ENCODE measurements around the gene METTL21C.

The METTL21C gene

DNA sequence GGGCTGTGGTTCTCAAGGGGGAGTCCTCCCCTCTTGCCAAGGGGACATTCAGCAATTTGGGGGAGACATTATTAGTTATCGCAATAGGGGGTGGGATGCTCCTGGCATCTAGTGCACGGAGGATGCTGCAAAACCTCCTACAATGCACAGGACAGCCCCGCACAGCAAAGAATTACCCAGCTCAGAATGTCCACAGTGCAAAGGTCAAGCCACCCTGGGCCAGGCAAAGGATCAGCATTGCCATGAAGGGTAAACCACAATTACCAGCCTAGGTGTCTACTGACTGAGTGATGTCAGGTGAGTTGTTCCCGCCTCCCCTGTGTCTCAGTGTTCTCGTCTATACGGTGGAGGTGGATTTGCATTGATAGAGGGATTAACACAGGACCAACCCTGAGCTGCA, 2.4 kb upstream of the METTL21C start:
- no peak for DNase-seq

DNA sequence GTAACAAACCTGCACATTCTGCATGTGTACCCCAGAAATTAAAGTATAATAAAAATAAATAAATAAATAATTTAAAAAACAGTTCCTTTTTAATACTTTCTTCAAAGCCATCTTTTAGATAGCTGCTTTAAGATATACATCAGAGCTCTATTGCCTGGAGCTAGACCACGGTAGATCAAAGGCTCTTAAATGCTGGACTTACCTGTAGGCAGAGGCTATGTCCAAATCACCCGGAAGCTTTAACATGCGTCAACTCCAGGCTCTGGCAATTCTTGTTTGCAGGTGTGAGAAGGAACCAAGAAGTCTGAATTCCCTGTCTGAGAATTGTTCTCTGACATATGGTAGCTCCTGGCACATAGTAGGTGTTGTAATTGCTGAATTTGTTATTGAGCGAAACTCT, 1.6 kb upstream of the METTL21C start:
- DNase-seq: no peak

DNA sequence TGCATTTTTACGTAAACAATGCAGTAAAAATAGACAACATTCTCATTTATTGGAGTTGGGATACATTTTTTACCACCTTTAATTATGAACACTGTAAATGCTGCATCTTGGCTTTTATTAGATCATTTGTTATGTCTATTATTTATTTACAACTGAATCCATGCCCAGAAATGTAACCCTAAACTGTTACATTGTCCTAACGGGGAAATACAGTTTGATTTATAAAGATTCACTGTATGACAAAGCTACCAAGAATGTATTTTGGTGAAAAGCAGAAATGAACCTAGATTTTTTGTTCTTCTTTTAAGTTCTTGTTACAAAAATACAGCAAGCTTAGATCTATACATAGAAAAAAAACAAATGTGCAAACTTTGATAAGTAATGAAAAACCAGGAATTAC, 1.1 kb downstream of the METTL21C start:
- no peak for DNase-seq

DNA sequence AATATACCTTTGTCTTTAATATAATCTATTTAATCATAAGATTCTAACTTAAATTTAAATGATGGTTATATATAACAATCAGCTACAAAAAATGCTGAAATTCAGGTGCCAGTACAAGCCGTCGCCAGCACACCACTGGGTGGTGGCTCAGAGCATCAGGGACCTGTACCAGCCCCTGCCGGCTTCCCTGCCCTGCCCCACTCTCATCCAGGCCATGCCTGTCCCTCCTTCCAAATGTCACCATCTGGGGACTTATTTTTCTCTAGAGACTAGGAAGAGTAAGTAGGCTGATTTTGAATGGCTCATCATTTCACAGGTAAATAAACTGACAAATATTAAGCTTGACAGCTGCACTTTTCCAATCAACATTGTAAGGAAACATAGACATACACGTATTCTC, 1.6 kb downstream of the METTL21C start:
- DNase-seq: no peak

DNA sequence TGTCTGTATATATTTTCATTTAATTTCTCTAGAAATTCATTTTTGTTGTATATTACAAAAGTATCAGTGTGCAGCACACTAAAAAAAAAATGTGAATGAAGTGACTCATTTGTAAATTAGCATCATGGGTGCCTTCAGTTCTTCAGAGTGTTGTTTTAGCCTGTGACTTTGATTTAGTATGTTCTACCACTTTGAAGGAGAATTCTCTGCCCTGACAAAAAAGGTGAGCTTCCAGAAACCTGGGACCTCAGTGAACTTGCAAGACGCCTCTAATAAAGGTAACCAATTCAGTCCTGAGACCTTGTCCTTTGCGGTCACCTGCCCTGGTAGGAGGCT, 2.4 kb downstream of the METTL21C start:
- DNase-seq: no peak

DNA sequence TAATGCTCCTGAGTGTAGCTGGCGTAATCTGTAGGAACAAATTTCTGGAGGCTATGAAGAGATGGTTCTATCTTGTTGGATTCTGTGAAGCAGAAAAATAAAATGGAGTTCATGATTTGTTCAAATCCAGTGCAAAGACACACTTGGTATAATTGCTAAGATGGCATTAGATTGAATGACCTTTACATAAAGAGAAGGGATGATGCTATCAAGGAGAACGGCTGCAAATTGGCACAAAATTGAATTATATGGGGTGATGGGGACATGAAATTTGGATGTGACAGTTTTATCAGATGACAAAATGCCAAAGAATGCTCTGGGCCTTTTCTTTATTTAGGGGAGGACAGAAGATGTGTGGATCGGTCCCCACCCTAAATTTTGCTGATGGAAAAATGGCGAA, 4.0 kb downstream of the METTL21C start:
- no peak for DNase-seq

DNA sequence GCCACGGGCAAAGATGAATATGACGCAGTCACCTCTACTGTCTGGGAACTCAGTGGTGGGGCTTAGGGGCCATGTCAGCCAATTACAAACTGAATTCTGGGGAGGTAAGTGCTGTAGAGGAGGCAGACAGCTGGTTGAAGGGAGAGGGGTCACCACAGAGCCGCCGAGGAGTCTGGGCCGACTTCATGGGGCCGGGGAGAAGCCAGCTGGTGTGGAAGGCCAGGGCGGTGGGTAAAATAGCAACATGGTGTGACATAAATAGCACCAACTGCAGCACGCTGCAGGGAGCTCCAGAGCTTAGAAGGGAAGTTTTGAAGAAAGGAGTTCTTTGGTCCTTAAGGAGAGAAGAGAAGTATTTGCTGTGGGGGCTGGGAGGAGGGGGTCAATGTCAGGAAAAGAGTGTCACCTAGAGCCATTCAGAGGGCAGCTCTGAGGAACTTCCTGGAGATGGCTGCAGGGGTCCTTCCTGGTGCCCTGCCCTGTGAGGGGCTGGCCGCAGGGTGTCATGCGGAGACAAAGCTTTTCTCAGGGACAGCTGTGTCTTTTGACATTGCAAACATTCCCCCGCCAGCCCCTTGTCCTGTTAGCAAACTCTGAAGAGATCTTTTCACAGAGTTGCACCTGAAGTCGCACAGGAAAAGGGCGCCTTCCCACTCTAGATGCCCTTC, 6.4 kb downstream of the METTL21C start:
- no peak for DNase-seq

DNA sequence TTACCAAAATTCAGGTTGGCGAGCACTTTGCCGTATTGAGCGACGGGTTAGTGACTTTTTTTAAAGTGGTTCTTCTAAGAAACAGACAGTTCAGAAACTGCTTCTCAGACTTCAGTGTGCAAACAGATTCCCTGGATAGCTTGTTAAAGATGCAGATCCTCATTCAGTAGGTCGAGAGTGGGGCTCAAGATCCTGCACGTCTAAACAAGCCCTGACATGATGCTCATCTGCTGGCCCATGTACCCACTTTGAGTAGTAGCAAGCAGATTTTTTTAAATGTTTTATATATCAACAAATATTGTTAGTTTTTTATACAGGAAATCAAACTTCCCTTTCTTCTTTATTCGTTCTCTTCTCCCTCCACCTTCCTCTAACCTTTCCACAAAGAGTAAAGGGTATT, 7.3 kb downstream of the METTL21C start:
- no peak for DNase-seq

DNA sequence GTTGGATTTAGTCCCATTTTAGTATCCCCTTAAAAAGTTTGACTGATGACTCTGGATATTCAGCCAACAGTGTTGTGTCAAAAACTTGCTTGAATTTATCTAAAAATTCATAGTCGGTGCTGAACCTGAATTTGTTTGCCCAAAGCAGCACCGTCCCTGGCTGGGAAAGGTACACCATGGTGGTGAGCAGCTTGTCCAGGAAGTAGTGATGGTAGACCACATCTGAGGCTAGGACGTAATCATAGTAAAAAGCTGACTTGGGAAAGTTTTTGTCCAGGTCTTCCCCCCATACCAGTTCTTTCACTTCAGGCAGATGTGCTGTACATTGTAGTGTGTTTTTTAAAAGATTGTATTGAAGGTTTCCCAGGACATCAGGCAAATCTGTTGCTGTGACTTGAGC, 8.8 kb downstream of the METTL21C start:
- no peak for DNase-seq

DNA sequence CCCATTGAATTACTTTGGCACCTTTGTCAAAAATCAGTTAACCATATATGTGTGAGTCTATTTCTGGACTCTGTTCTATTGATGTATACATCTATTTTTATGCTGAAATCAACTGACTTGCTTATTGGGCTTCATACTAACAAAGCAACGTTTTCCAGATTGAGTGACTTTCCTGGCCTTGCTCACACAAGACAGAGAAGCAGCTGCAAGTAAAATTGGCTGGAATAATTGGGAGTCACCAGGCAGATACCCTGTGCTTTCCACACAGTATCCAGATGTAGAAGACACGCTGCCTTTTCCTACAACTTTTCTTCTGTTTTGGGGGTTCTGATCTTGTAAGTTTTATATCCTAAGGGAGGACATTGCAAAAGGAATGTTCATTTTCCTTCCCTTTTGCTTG, 11.2 kb downstream of the METTL21C start:
- DNase-seq: no peak

DNA sequence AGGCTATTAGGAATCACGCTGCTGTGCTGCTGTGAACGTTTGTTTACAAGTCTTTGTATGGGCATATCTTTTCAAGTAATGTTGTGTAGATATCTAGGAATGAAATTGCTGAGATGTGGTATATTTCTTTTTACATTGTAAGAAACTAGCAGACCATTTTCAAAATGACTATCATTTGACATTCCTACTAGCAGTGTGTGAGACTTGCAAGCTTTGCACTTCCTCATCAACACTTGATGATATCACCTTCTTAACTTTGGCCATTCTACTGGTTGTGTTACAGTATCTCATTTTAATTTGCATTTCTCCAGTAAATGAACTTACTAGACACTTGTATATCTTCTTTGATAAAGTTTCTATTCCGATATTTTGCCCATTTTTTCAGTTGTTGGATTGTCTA, 12.1 kb downstream of the METTL21C start:
- DNase-seq: no peak

DNA sequence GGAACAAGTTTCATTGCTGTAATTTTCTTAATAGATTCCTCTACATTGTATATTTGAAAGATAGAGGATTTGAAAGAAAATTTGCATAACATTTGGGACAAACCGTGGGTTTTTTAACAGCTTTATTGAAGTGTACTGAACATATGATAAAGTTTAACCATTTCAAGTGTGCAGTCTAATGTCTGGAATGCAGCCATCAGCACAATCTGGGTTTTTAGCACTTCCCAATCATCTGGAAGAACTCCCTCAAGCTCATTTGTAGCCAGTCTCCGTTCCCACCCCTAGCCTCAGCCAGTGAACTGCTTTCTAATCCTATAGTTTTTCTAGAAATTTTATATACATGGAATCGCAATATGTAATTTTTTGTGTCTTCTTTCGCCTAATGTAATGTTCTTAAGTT, 12.6 kb downstream of the METTL21C start:
- DNase-seq: no peak

DNA sequence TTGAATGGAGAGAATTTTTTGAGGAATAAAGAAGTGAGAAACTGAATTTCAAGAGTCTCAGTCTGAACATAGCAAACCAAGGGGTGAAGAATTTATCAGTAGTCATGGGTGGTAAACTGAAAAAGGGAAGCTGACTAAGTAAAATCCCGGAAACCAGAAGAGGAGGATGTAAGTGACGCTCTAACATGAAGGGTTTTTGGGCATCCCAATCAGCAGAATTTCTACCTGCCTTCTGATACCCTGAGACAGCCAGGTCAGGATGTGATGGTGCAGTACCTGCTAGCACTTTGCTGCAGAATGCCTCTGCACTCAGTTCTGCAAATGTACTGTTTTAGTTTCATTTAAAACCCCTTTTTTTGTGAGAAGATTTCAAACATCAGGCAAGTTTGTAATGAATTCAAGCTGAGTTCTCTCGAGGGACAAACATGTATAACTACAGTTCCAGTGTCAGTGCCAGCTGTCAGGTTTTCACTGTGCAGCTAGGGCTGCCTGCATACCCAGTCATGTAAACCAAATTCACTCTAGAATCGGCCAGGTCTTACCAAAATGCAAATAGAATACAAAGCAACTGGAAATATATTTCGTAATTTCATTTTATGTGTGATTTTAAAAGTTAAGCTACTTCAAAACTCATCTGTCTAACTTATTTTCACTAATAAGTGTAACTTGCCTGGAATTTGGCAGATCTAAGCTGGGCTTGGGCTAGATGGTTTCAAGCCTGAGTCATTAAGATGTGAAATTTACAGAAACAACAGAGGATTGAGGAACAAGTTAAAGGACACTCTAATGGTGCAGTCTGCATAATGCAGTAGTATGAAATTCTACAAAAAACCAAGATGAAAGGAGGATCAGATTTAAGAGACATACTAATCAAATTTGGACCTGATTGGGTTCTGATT, 13.8 kb downstream of the METTL21C start:
- no peak for DNase-seq

DNA sequence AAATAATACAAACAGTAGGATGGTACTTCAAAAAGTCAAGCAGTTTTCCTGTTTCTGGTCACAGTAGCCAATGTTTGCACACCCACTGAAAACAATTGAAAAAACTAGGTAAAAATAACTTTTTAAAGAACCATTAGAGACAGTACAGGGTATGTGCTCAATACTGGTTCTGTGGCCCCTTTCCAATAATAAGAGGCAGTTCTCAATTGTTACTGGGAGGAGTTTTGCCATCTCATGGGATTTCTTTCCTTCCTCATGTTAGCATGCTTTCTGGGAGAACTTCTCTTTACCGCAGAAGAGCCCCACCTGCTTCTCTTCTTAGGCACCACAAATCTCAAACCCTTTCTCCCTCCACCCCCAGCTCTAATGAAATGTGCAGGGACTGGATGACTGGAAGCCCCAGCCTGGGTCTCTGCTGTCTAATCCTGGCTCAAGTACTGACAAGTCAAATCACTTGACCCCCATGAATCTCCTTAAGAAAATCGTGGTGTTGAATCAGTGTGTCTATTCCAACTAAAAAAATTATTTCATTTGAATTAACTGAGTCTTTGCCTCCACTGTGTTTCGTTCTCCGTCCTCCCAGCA, 14.6 kb downstream of the METTL21C start:
- no peak for DNase-seq

DNA sequence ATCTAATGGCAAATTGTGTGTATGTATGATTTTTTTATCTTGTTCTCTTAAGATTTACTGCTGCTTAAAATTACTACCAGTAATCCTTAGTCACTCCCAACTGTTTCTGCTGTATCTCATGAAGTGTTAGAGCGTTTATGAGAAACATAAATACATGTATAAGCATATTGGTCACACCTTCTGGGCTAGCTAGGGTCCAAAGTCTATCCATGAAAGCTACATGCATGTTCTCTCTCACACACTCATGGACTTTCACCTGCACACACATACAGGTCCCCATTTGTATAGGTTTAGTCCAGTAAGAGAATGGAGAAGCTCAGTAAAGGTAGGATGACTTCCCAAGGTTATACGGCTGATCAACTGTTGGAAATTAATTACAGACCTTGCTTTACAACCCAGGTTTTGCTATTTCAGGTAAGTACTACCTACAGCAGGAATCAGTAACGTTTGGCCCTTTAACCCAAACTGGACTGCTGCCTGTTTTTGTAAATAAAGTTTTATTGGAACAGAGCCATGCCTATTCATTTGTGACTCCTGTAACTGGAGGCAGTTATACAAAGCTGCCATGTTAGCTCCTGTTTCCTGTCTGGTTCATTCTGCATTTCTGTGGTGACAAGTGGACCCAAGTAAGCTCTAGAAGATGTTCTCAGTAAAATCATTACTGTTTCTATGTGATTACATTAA, 15.3 kb downstream of the METTL21C start:
- DNase-seq: no peak

DNA sequence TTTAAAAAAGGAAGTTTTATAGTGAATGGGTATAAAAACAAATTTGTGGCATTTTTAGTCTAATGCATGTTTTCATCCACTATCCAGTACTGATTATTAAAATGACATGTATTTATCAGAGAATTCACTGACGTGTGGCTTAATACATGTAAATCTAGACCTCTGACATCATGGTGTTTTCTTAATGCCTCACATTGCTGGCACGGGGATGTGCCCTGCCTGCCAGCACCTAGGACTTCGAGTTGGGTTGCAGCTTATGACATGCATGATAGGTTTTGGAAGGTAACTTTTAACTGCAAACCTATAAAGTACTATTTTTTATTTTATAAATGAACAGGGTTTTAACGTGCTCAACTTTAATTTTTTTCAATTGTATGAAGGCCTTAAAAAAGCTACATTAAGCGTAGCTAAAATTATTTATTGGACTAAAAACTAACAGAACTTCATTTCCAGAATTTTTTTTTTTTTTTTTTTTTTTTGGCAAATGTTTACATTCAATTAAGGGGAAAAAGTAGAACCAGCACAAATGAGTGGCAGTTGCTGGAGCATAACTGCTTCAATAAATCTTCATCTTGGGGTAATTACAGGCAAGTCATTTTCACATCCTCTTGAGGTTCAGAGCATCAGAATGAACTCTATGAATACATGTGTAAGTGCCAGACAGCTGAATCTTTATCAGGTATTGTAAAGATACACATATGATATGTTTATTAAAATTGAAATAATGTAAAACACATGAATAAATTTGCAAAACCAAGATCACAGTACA, 16.3 kb downstream of the METTL21C start:
- no peak for DNase-seq

DNA sequence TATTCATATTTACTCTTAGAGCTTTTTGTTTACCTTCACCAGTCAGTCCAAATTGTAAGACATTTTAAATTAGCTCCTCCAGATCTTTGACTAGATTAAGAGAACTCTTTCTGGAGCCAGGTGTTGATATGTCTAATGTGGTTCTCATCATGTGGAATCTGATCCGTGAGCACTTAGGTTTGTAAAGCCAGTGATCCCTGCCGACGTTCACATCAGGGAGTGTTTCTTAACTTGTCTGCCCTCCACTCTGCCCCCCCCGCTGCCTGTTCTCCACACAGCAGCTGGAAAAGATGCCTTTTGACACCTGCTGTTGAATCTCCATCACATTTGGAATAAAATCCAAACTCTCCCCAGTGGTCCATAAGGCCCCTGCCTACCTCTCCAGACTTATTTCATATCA, 17.7 kb downstream of the METTL21C start:
- no peak for DNase-seq

DNA sequence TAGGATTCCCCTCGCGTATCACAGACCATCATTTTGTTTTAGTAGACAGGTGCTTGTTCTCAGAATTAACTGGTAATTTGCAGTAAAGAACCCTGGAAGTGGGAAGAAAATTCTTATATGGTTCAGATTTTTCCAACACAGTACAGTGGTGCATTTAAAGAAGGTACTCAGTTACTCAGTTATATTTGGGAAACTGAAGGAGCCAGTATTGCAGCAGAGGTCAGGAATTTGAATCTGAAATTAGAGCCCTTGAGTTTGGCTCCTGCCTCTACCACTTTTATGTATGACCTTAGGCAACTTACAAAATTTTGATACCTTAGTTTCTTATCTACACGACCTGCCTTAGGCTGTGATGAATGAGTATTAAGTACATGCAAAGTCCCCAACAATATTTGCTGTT, 19.7 kb downstream of the METTL21C start:
- no peak for DNase-seq

DNA sequence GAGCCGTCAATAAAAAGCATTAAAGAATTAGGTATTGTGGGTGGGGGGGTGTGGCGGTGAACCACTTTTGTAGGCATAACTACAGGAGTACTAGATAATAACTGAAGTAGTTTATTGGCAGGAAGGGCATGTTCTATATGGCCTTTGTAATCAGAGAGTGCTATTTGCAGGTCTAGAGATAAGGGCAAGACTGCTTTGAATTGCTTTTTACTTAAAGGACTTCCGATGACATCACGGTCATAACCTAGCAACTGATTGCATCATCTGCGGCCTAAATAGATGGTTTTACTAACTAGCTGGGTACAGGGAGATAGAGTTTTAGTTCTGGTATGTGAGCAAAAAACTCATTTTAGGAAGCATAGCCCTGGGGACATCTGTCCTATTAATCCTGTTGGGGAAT, 24.7 kb downstream of the METTL21C start:
- no peak for DNase-seq

DNA sequence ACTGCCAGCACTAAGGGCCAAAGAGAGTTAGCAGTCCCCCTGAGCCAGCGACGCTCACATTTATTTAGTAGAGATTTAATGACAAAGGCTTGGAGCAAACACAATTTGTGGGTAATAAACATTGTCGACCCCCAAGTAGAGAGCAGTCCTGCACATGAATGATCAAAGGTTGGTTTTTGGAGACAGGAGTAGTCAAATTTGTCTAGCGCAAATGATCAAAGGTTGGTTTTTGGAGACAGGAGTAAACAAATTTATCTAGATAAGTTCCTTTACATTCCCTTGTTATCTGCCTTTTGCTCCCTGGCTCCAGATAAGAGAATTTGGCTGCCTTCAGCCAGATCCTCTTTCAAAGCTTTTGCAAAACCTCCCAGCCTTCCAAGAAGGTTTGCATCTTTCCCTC, 26.9 kb downstream of the METTL21C start:
- DNase-seq: no peak

DNA sequence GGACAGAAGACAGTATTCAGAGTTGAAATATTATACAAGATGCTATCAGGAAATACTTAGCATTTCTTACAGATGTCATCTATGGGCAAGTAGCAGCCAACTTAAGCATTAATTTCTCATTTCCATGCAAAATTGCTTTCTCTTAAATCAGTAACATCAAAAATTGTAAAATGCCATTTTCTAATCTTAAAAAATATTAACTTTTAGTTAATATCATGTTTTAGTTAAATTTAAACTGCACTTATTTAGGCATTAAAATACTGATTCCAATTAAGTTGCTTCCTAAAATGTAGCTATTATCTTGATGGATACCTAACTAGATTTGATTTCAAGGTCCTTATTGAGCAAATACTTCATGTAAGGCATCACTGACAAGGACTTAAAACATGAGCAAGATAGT, 27.8 kb downstream of the METTL21C start:
- DNase-seq: no peak

DNA sequence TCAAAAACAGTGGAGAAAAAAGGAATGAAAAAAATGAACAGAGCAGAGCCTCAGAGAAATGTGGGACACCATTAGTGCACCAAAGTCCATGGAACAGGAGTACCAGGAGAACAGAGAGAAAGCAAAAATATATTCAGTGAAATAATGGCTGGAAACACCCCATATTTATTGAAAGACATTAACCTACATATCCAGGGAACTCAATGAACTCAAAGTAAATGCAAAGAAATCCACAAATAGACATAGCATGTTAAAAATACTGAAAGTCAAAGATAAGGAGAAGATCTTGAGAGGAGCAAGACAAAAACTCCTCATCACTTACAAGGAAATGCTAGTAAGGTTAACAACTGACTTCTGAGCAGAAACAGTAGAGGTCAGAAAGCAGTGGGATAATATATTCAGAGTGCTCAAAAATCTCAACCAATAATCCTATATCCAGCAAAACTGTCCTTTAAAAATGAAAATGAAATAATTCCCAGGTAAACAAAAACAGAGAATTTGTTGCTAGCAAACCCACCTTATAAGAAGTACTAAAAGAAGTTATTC, 35.6 kb downstream of the METTL21C start:
- DNase-seq: no peak

DNA sequence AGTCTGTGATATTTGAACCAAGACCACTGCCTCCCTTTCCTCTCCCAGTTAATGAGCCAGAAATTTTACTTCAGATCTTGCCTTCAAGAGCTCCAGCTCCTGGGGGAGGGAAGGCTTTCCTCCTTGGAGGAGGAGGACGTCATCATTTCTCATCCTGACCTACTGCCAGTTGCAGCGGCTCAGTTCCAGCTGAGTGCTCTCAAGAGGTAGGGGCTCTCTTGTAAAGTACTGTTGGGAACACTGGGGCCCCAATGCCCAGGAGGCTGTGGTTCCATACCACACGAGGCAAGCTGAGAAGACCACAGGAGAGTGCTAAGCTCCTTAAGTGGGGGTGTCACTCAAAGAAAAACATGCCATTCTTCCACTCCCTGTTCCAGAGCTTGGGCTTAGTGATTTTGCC, 36.2 kb downstream of the METTL21C start:
- DNase-seq: no peak
